ENCODE measurements around the gene RAI1. TPM values are rescaled to one million over a fixed set of nuclear protein-coding genes. Genes with fewer than 3 reads are reported as not detected.

The RAI1 gene
- total and polyA plus RNA-seq, 2 of the 13 experiments (the other 11 are each of a cell fraction or from before 2014, with no cell fraction given): 3.4 to 5.2 TPM

GRCh38 chr17:17693253-17694168 is 12.3 kb downstream of the RAI1 start (continued):
- no peak for TF ChIP-seq ZNF589 (CRISPR knock-in tag; conservative IDR thresholded peaks at IDR 0.05)
- no peak for TF ChIP-seq KLF15 (CRISPR knock-in tag; IDR thresholded peaks at IDR 0.05; ENCODE audit: borderline replicate concordance)
- no peak for TF ChIP-seq ZNF850 (CRISPR knock-in tag; conservative IDR thresholded peaks at IDR 0.05)
- TF ChIP-seq NCOA1 (CRISPR knock-in tag; IDR thresholded peaks at IDR 0.05): no peak
- TF ChIP-seq THYN1 (CRISPR knock-in tag; IDR thresholded peaks at IDR 0.05; ENCODE audit: borderline replicate concordance, low read depth): no peak
- no peak for TF ChIP-seq GABPA (IDR thresholded peaks at IDR 0.05; ENCODE audit: low read depth, low read length)
- no peak for TF ChIP-seq GABPA (CRISPR knock-in tag; IDR thresholded peaks at IDR 0.05; ENCODE audit: low read depth)
- TF ChIP-seq AKAP8 (CRISPR knock-in tag; IDR thresholded peaks at IDR 0.05): peak; percentile 44; the same call in 1 of the 2 replicates
- TF ChIP-seq PAF1 (CRISPR knock-in tag; IDR thresholded peaks at IDR 0.05): no peak
- TF ChIP-seq REL (CRISPR knock-in tag; conservative IDR thresholded peaks at IDR 0.05): no peak
- TF ChIP-seq CBX1 (IDR thresholded peaks at IDR 0.05; ENCODE audit: low read depth): no peak
- no peak for TF ChIP-seq ZNF781 (CRISPR knock-in tag; IDR thresholded peaks at IDR 0.05; ENCODE audit: borderline replicate concordance, not compliant biosample characterization)
- TF ChIP-seq ZFP36L1 (CRISPR knock-in tag; IDR thresholded peaks at IDR 0.05): no peak
- no peak for TF ChIP-seq FOXO4 (CRISPR knock-in tag; conservative IDR thresholded peaks at IDR 0.05)
- no peak for TF ChIP-seq MAF1 (CRISPR knock-in tag; IDR thresholded peaks at IDR 0.05; ENCODE audit: borderline replicate concordance)
- TF ChIP-seq AFF4 (CRISPR knock-in tag; IDR thresholded peaks at IDR 0.05): no peak
- peak; percentile 64 for TF ChIP-seq KDM2A (CRISPR knock-in tag; IDR thresholded peaks at IDR 0.05; ENCODE audit: borderline replicate concordance, low read depth)
- no peak for TF ChIP-seq ZBED4 (CRISPR knock-in tag; IDR thresholded peaks at IDR 0.05; ENCODE audit: borderline replicate concordance)
- TF ChIP-seq ATRX (CRISPR knock-in tag; IDR thresholded peaks at IDR 0.05; ENCODE audit: borderline replicate concordance): no peak
- TF ChIP-seq ZKSCAN1 (IDR thresholded peaks at IDR 0.05; ENCODE audit: low read length): no peak
- TF ChIP-seq ZNF768 (CRISPR knock-in tag; IDR thresholded peaks at IDR 0.05): peak; percentile 45

Data from HepG2 (cell line).